EL (cell line): Measurements from ENCODE around the gene DDX41.

Experiments used
- DNase-seq: peaks from one replicate; pipeline ENCODE4 v3.0.0-alpha.2; 2016

Gene DDX41

GRCh38 chr5:177512736-177513380, 3.9 kb downstream of the DDX41 start:
- no peak for DNase-seq

- DNase-seq: no peak
Observed at GRCh38 chr5:177511796-177512675, 4.7 kb downstream of the DDX41 start.

- DNase-seq: no peak
Observed at GRCh38 chr5:177511181-177511580, 5.6 kb downstream of the DDX41 start.

- DNase-seq: no peak
Observed at GRCh38 chr5:177510567-177511053, 6.2 kb downstream of the DDX41 start.

- DNase-seq: no peak
Observed at GRCh38 chr5:177509991-177510566, 6.7 kb downstream of the DDX41 start.

GRCh38 chr5:177509381-177509951, 7.3 kb downstream of the DDX41 start, which contains the start of gene DOK3:
Gene DOK3 (minus strand): TSS chr5:177509826. CDS start chr5:177509540, 286 bp downstream.
- no peak for DNase-seq

- DNase-seq: no peak
Observed at GRCh38 chr5:177508837-177509236, 7.9 kb downstream of the DDX41 start.

- no peak for DNase-seq
Observed at GRCh38 chr5:177508221-177508611, 8.5 kb downstream of the DDX41 start.

GRCh38 chr5:177507596-177508220, 9.1 kb downstream of the DDX41 start:
- no peak for DNase-seq

- no peak for DNase-seq
Observed at GRCh38 chr5:177507165-177507564, 9.6 kb downstream of the DDX41 start.

- DNase-seq: no peak
Observed at GRCh38 chr5:177505075-177505474, 11.7 kb downstream of the DDX41 start.

GRCh38 chr5:177504086-177505056, 12.4 kb downstream of the DDX41 start:
- no peak for DNase-seq

GRCh38 chr5:177503351-177504085, 13.2 kb downstream of the DDX41 start:
- no peak for DNase-seq

- DNase-seq: no peak
Observed at GRCh38 chr5:177502886-177503285, 13.9 kb downstream of the DDX41 start.

GRCh38 chr5:177501874-177502678, 14.7 kb downstream of the DDX41 start:
- DNase-seq: no peak

- peak; percentile 82 for DNase-seq
Observed at GRCh38 chr5:177500685-177501522, 15.9 kb downstream of the DDX41 start.

- no peak for DNase-seq
Observed at GRCh38 chr5:177499842-177500241, 16.9 kb downstream of the DDX41 start.

- DNase-seq: no peak
Observed at GRCh38 chr5:177498013-177498787, 18.6 kb downstream of the DDX41 start.
